H9 (cell line): ENCODE data around the gene FGD5. TPM values are rescaled to one million over a fixed set of nuclear protein-coding genes. Genes with fewer than 3 reads are reported as not detected.

Source experiments
- DNase-seq: peaks from one replicate; pipeline ENCODE4 v3.0.0-alpha.2; 2017
- H2AFZ ChIP-seq: one replicate; pipeline ENCODE4 v1.6.1; 2013; ENCODE audit warnings: mild to moderate bottlenecking, low read length, control low read depth, moderate library complexity
- H2AK5ac ChIP-seq: 2 replicates; pipeline ENCODE4 v1.6.1; 2013; ENCODE audit warnings: low read length, control low read depth, mixed read lengths; ENCODE audit not compliant: insufficient read length
- H2BK120ac ChIP-seq: one replicate; pipeline ENCODE4 v1.6.1; 2013; ENCODE audit warnings: low read depth, mild to moderate bottlenecking, low read length, control low read depth, inconsistent platforms; ENCODE audit not compliant: poor library complexity, severe bottlenecking
- H2BK12ac ChIP-seq: 2 replicates; pipeline ENCODE4 v1.6.1; 2013; ENCODE audit warnings: low read length, control low read depth, mixed read lengths, low read depth; ENCODE audit not compliant: insufficient read length
- H2BK15ac ChIP-seq: 2 replicates; pipeline ENCODE4 v1.6.1; 2013; ENCODE audit warnings: low read depth, low read length, control low read depth
- H2BK20ac ChIP-seq: one replicate; pipeline ENCODE4 v1.6.1; 2013; ENCODE audit warnings: low read depth, mild to moderate bottlenecking, low read length, control low read depth, inconsistent platforms; ENCODE audit not compliant: poor library complexity, severe bottlenecking
- H2BK5ac ChIP-seq: 2 replicates; pipeline ENCODE4 v1.6.1; 2013; ENCODE audit warnings: low read length, control low read depth, mixed read lengths; ENCODE audit not compliant: insufficient read length
- H3K14ac ChIP-seq: 2 replicates; pipeline ENCODE4 v1.6.1; 2013; ENCODE audit warnings: low read length, control low read depth; ENCODE audit not compliant: insufficient read depth
- H3K18ac ChIP-seq: 2 replicates; pipeline ENCODE4 v1.6.1; 2013; ENCODE audit warnings: low read depth, mild to moderate bottlenecking, mixed read lengths, low read length, control low read depth; ENCODE audit not compliant: insufficient read length
- H3K23ac ChIP-seq: 2 replicates; pipeline ENCODE4 v1.6.1; 2013; ENCODE audit warnings: low read length, control low read depth, mixed read lengths, low read depth; ENCODE audit not compliant: insufficient read length
- H3K23me2 ChIP-seq: 2 replicates; pipeline ENCODE4 v1.6.1; 2013; ENCODE audit warnings: low read depth, mild to moderate bottlenecking, mixed read lengths, low read length, control low read depth; ENCODE audit not compliant: insufficient read length, poor library complexity, severe bottlenecking
- H3K27ac ChIP-seq: 2 replicates; pipeline ENCODE4 v1.5.1; 2013; ENCODE audit warnings: low read length, control low read depth, mixed read lengths, low read depth; ENCODE audit not compliant: insufficient read length
- H3K27me3 ChIP-seq: 2 replicates; pipeline ENCODE4 v1.6.1; 2013; ENCODE audit warnings: low read length, control low read depth, inconsistent platforms; ENCODE audit not compliant: insufficient read depth
- H3K4ac ChIP-seq: 2 replicates; pipeline ENCODE4 v1.6.1; 2013; ENCODE audit warnings: low read depth, mild to moderate bottlenecking, control low read depth, inconsistent platforms, low read length, moderate library complexity
- H3K4me1 ChIP-seq: 2 replicates; pipeline ENCODE4 v1.6.1; 2013; ENCODE audit warnings: low read length, control low read depth, inconsistent platforms; ENCODE audit not compliant: insufficient read depth
- H3K4me2 ChIP-seq: 2 replicates; pipeline ENCODE4 v1.6.1; 2013; ENCODE audit warnings: low read length, control low read depth, mixed read lengths; ENCODE audit not compliant: insufficient read length, insufficient read depth
- H3K56ac ChIP-seq: 2 replicates; pipeline ENCODE4 v1.6.1; 2013; ENCODE audit warnings: low read depth, mild to moderate bottlenecking, mixed read lengths, low read length, control low read depth; ENCODE audit not compliant: insufficient read length
- H3K79me1 ChIP-seq: 2 replicates; pipeline ENCODE4 v1.6.1; 2013; ENCODE audit warnings: low read depth, mild to moderate bottlenecking, moderate library complexity, low read length, control low read depth, inconsistent platforms; ENCODE audit not compliant: insufficient read depth, poor library complexity, severe bottlenecking
- H3K79me2 ChIP-seq: 2 replicates; pipeline ENCODE4 v1.6.1; 2013; ENCODE audit warnings: low read length, control low read depth, inconsistent platforms; ENCODE audit not compliant: insufficient read depth
- H3K9ac ChIP-seq: 2 replicates; pipeline ENCODE4 v1.6.1; 2013; ENCODE audit warnings: low read length, control low read depth, mixed read lengths; ENCODE audit not compliant: insufficient read length; ENCODE audit errors: extremely low read depth
- H3K9me3 ChIP-seq: one replicate; pipeline ENCODE4 v1.6.1; 2013; ENCODE audit warnings: low read depth, low read length, inconsistent platforms; ENCODE audit not compliant: control insufficient read depth
- H3T11ph ChIP-seq: one replicate; pipeline ENCODE4 v1.6.1; 2013; ENCODE audit warnings: mild to moderate bottlenecking, low read length, control low read depth, inconsistent platforms
- H4K20me1 ChIP-seq: one replicate; pipeline ENCODE4 v1.6.1; 2013; ENCODE audit not compliant: control insufficient read depth, insufficient read length, insufficient read depth
- H4K5ac ChIP-seq: 2 replicates; pipeline ENCODE4 v1.6.1; 2013; ENCODE audit warnings: low read depth, mild to moderate bottlenecking, mixed read lengths, low read length, control low read depth; ENCODE audit not compliant: insufficient read length
- H4K8ac ChIP-seq: replicated peaks from 2 replicates; pipeline ENCODE4 v1.6.1; 2013; ENCODE audit warnings: low read length, control low read depth, mixed read lengths, low read depth; ENCODE audit not compliant: insufficient read length
- H4K91ac ChIP-seq: 2 replicates; pipeline ENCODE4 v1.6.1; 2013; ENCODE audit warnings: low read depth, mild to moderate bottlenecking, moderate library complexity, mixed read lengths, low read length, control low read depth; ENCODE audit not compliant: insufficient read length
- H3K27ac Mint-ChIP-seq, 3 experiments: 2 replicates in 2 of 3; 3 replicates in 1 of 3; pipeline ENCODE4 v1.8.0; 2020 to 2021; ENCODE audit warnings: mixed read lengths in 3 of 3, mild to moderate bottlenecking in 1 of 3, moderate library complexity in 1 of 3
- H3K27me3 Mint-ChIP-seq: 2 replicates; pipeline ENCODE4 v1.8.0; 2021; ENCODE audit warnings: low read depth, mild to moderate bottlenecking, moderate library complexity, mixed read lengths
- H3K36me3 Mint-ChIP-seq, 3 experiments: 2 replicates in 2 of 3; 3 replicates in 1 of 3; pipeline ENCODE4 v1.8.0; 2020 to 2021; ENCODE audit warnings: low read depth in 3 of 3, mixed read lengths in 3 of 3; ENCODE audit not compliant: insufficient read depth in 1 of 3
- H3K4me1 Mint-ChIP-seq, 2 experiments: 2 replicates each; pipeline ENCODE4 v1.8.0; 2020; ENCODE audit warnings: mixed read lengths in 2 of 2
- H3K4me3 Mint-ChIP-seq, 2 experiments: 2 replicates in 1 of 2; 3 replicates in 1 of 2; pipeline ENCODE4 v1.8.0; 2020 to 2021; ENCODE audit warnings: mild to moderate bottlenecking in 2 of 2, mixed read lengths in 2 of 2, moderate library complexity in 1 of 2
- H3K9me3 Mint-ChIP-seq, 2 experiments: 2 replicates in 1 of 2; 3 replicates in 1 of 2; pipeline ENCODE4 v1.8.0; 2020; ENCODE audit warnings: mild to moderate bottlenecking in 2 of 2, mixed read lengths in 2 of 2, moderate library complexity in 1 of 2
- WGBS: extraction: QIAGEN DNeasy Blood & Tissue Kit; methylation state at CpG from one replicate; pipeline ENCODE4 v1.1.7; 2013; ENCODE audit warnings: missing lambda C conversion rate, low lambda C conversion rate, mixed read lengths; ENCODE audit not compliant: insufficient read length; ENCODE audit errors: extremely low coverage; 5-methylcytosine and 5-hydroxymethylcytosine counted together
- total RNA-seq: library from RNA; stranded (reverse); gene quantifications from 2 replicates; pipeline ENCODE4 v1.2.1, GENCODE V29; 2021
- TF ChIP-seq, protein P1 (sequence below): fragments of 200-600 bp; sonication (generic); conservative IDR thresholded peaks from 3 replicates; pipeline ENCODE4 v1.8.0; 2021; ENCODE audit warnings: antibody characterized with exemption, mild to moderate bottlenecking

The FGD5 gene
- total RNA-seq, 1 experiment from 2014 or later = 7.8 TPM

DNA sequence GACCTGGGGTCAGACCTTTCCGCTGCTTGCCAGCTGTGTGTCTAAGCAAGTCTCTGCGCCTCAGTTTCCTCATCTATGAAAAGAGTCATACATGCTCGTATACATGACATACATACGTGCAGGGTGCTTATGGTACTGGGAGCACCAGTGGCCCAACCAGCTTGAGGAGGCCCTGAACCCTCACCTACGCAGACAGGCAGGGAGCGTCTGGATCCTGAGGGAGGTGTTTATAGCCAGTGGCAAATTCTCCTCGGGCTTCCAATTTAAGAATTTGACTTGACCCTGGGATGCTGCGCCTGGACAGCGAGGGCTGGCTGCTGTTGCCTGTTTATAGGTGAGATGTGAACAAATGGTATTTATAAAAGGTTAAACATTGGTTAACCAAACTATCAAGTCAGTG, 17.7 kb upstream of the FGD5 start:
- Mint-ChIP-seq H3K27me3 (peaks cover 16% of the 10 kb centered on the region), H3K36me3 (no peaks in the 10 kb centered on the region), H3K27ac (no peak overlapping the region; a peak in 1 of 7 replicates), H3K9me3 (no peaks in the 10 kb centered on the region), H3K4me1 (peaks cover 2 to 41% of the 10 kb centered on the region in 2 experiments), H3K4me3 (no peak overlapping the region)
- Histone ChIP-seq H3K56ac (no peak overlapping the region), H3K27me3 (no peaks in the 10 kb centered on the region; the same call in 1 of the 2 replicates), H3K4me1 (no peaks in the 10 kb centered on the region), H2BK5ac (no peak overlapping the region), H2BK20ac (no peak overlapping the region), H4K91ac (no peak overlapping the region), H3K4ac (no peak overlapping the region), H3T11ph (no peak overlapping the region), H2AK5ac (no peak overlapping the region), H3K23me2 (no peaks in the 10 kb centered on the region), H3K18ac (no peak overlapping the region), H2BK12ac (no peak overlapping the region), H2BK120ac (no peak overlapping the region), H3K4me2 (no peak overlapping the region), H4K5ac (no peak overlapping the region), H4K8ac (no peak overlapping the region), H3K23ac (no peak overlapping the region), H3K79me2 (no peaks in the 10 kb centered on the region), H3K27ac (no peak overlapping the region), H2AFZ (no peak overlapping the region), H3K9ac (no peak overlapping the region), H4K20me1 (no peaks in the 10 kb centered on the region), H3K9me3 (no peaks in the 10 kb centered on the region), H3K79me1 (no peaks in the 10 kb centered on the region), H2BK15ac (no peak overlapping the region), H3K14ac (no peak overlapping the region)
- no peak for DNase-seq
- TF ChIP-seq, protein P1, sequence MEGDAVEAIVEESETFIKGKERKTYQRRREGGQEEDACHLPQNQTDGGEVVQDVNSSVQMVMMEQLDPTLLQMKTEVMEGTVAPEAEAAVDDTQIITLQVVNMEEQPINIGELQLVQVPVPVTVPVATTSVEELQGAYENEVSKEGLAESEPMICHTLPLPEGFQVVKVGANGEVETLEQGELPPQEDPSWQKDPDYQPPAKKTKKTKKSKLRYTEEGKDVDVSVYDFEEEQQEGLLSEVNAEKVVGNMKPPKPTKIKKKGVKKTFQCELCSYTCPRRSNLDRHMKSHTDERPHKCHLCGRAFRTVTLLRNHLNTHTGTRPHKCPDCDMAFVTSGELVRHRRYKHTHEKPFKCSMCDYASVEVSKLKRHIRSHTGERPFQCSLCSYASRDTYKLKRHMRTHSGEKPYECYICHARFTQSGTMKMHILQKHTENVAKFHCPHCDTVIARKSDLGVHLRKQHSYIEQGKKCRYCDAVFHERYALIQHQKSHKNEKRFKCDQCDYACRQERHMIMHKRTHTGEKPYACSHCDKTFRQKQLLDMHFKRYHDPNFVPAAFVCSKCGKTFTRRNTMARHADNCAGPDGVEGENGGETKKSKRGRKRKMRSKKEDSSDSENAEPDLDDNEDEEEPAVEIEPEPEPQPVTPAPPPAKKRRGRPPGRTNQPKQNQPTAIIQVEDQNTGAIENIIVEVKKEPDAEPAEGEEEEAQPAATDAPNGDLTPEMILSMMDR = no peak
- WGBS = no CpG with 5 or more reads among the region's 9 CpGs
